Measurements from ENCODE around the gene NTNG2. TPM values are rescaled to one million over a fixed set of nuclear protein-coding genes. Genes with fewer than 3 reads are reported as not detected.
A peak's percentile ranks its signal among the peaks of the same experiment; 100 is the strongest.

Gene NTNG2
- total and polyA plus RNA-seq, 2 donors (not counting 1 experiment from before 2014, with no cell fraction given) = 1.3 to 2.1 TPM

DNA sequence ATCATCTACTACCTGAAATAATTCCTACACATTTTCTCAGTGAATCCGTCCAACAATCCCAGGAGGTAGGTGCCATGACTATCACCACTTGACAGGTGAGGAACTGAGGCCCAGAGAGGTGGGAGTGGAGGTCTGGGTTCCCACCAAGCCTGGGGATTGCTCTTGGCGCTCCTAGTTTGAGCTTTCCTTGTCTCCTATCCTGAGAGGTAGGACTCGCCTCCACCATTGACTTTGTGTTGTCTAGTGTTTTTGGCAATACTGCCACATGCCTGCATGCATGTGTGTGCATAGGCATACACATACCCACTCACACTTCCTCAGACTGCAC, 6.3 kb upstream of the NTNG2 start:
- Histone ChIP-seq H3K4me2 (ENCODE audit: extremely low read depth, insufficient read depth, low read length) (no peak overlapping the region), H4K20me1 (ENCODE audit: control insufficient read depth, extremely low read depth, insufficient read depth, low read length) (no peaks in the 10 kb centered on the region), H3K79me2 (ENCODE audit: control insufficient read depth, insufficient read depth, low read length) (no peaks in the 10 kb centered on the region), H2AFZ (ENCODE audit: low read length) (no peak overlapping the region), H3K27me3 (ENCODE audit: control insufficient read depth, insufficient read depth, low read length) (peaks cover 16% of the 10 kb centered on the region), H3K9me3 (ENCODE audit: control insufficient read depth, insufficient read depth, low read depth, low read length) (no peaks in the 10 kb centered on the region), H3K4me1 (ENCODE audit: control insufficient read depth, extremely low read depth, insufficient read depth, low read length) (no peaks in the 10 kb centered on the region), H3K36me3 (ENCODE audit: control insufficient read depth, insufficient read depth, low read length) (no peaks in the 10 kb centered on the region), H3K9ac (ENCODE audit: insufficient read depth, low read length) (no peak overlapping the region), H3K27ac (ENCODE audit: insufficient read depth, low read length) (no peak overlapping the region), H3K4me3 (replicated peaks in 1 of 4; ENCODE audit: control extremely low read depth in 1 of 4, insufficient read depth in 1 of 4, low read depth in 3 of 4, low read length in 4 of 4) (no peak overlapping the region)
- DNase-seq (ENCODE audit: low read depth in 2 of 2) = no peak
- TF ChIP-seq EZH2 (IDR thresholded peaks at IDR 0.05; ENCODE audit: low read length, missing control alignments) = peak; percentile 51
- TF ChIP-seq, protein P1, sequence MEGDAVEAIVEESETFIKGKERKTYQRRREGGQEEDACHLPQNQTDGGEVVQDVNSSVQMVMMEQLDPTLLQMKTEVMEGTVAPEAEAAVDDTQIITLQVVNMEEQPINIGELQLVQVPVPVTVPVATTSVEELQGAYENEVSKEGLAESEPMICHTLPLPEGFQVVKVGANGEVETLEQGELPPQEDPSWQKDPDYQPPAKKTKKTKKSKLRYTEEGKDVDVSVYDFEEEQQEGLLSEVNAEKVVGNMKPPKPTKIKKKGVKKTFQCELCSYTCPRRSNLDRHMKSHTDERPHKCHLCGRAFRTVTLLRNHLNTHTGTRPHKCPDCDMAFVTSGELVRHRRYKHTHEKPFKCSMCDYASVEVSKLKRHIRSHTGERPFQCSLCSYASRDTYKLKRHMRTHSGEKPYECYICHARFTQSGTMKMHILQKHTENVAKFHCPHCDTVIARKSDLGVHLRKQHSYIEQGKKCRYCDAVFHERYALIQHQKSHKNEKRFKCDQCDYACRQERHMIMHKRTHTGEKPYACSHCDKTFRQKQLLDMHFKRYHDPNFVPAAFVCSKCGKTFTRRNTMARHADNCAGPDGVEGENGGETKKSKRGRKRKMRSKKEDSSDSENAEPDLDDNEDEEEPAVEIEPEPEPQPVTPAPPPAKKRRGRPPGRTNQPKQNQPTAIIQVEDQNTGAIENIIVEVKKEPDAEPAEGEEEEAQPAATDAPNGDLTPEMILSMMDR (conservative IDR thresholded peaks at IDR 0.05 in 1 of 2, IDR thresholded peaks at IDR 0.05 in 1 of 2; ENCODE audit: low read depth in 1 of 2, low read length in 2 of 2) = no peak

GRCh38 chr9:132156262-132156661, 5.6 kb upstream of the NTNG2 start:
- DNase-seq (ENCODE audit: low read depth in 2 of 2) = no peak
- no peaks in the 10 kb centered on the region for H4K20me1 ChIP-seq (ENCODE audit: control insufficient read depth, extremely low read depth, insufficient read depth, low read length)
- H3K4me3 ChIP-seq (replicated peaks in 1 of 4; ENCODE audit: control extremely low read depth in 1 of 4, insufficient read depth in 1 of 4, low read depth in 3 of 4, low read length in 4 of 4) = no peak overlapping the region
- H3K27me3 ChIP-seq (ENCODE audit: control insufficient read depth, insufficient read depth, low read length) = peaks cover 14% of the 10 kb centered on the region
- TF ChIP-seq EZH2 (IDR thresholded peaks at IDR 0.05; ENCODE audit: low read length, missing control alignments) = no peak
- TF ChIP-seq, protein P1 (conservative IDR thresholded peaks at IDR 0.05 in 1 of 2, IDR thresholded peaks at IDR 0.05 in 1 of 2; ENCODE audit: low read depth in 1 of 2, low read length in 2 of 2) = no peak
- H3K4me1 ChIP-seq (ENCODE audit: control insufficient read depth, extremely low read depth, insufficient read depth, low read length) = peaks cover 2% of the 10 kb centered on the region
- H3K4me2 ChIP-seq (ENCODE audit: extremely low read depth, insufficient read depth, low read length) = no peak overlapping the region
- no peaks in the 10 kb centered on the region for H3K9me3 ChIP-seq (ENCODE audit: control insufficient read depth, insufficient read depth, low read depth, low read length)
- no peak overlapping the region for H3K27ac ChIP-seq (ENCODE audit: insufficient read depth, low read length)
- no peaks in the 10 kb centered on the region for H3K79me2 ChIP-seq (ENCODE audit: control insufficient read depth, insufficient read depth, low read length)
- H2AFZ ChIP-seq (ENCODE audit: low read length) = no peak overlapping the region
- no peak overlapping the region for H3K9ac ChIP-seq (ENCODE audit: insufficient read depth, low read length)
- no peaks in the 10 kb centered on the region for H3K36me3 ChIP-seq (ENCODE audit: control insufficient read depth, insufficient read depth, low read length)

DNA sequence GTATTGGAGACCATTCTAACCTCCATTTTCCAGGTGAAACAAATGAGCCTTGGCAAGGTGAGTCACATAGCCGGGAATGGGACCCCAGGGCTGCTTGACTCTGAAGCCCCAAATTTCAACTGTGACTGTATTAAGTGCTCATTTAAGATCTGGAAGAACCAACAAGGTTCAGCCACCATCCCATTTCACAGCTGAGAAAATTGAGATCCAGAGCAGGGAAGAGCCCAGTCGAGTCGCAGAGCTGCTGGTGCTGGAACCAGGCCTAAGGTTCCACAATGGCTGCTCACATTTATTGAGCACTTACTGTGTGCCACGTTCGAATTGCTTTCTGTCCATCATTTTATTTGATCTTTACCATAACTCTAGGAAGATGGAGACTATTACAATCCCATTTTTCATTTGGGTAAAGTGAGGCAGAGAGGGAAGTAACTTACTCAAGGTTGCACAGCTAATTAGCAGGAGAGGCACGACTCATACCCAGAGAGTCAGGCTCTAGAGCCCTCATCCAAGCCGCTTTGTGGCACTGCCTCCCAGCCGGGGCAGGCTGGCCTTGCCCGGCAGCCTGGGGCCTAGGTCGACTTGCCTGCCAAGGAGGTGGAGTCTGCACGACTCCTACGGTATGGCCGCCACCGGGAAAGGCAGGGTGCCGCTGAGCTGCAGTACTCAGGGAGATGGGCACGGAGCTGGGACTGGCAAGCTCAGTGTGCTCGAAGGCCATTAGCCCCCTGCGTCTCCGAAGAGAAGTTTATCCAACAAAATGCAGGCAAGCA, 4.3 kb upstream of the NTNG2 start:
- no peak overlapping the region for H3K27ac ChIP-seq (ENCODE audit: insufficient read depth, low read length)
- no peaks in the 10 kb centered on the region for H4K20me1 ChIP-seq (ENCODE audit: control insufficient read depth, extremely low read depth, insufficient read depth, low read length)

More for the DNA sequence above, 4.3 kb upstream of the NTNG2 start:
- DNase-seq (ENCODE audit: low read depth in 2 of 2) = no peak
- Histone ChIP-seq H3K4me1 (ENCODE audit: control insufficient read depth, extremely low read depth, insufficient read depth, low read length) (peaks cover 2% of the 10 kb centered on the region), H3K79me2 (ENCODE audit: control insufficient read depth, insufficient read depth, low read length) (no peaks in the 10 kb centered on the region), H3K36me3 (ENCODE audit: control insufficient read depth, insufficient read depth, low read length) (no peaks in the 10 kb centered on the region), H3K9ac (ENCODE audit: insufficient read depth, low read length) (no peak overlapping the region), H3K4me2 (ENCODE audit: extremely low read depth, insufficient read depth, low read length) (no peak overlapping the region), H3K27me3 (ENCODE audit: control insufficient read depth, insufficient read depth, low read length) (peaks cover 14% of the 10 kb centered on the region), H2AFZ (ENCODE audit: low read length) (no peak overlapping the region), H3K9me3 (ENCODE audit: control insufficient read depth, insufficient read depth, low read depth, low read length) (no peaks in the 10 kb centered on the region), H3K4me3 (replicated peaks in 1 of 4; ENCODE audit: control extremely low read depth in 1 of 4, insufficient read depth in 1 of 4, low read depth in 3 of 4, low read length in 4 of 4) (no peak overlapping the region)
- TF ChIP-seq, protein P1 (conservative IDR thresholded peaks at IDR 0.05 in 1 of 2, IDR thresholded peaks at IDR 0.05 in 1 of 2; ENCODE audit: low read depth in 1 of 2, low read length in 2 of 2) = no peak
- no peak for TF ChIP-seq EZH2 (IDR thresholded peaks at IDR 0.05; ENCODE audit: low read length, missing control alignments)
